HEK293T (cell line): ENCODE results near the gene COPG2.
"Not testable (repeated sequence)": the region's sequence is repeated elsewhere in the genome, so short reads cannot be mapped to it uniquely, and the experiment has no call there.

Source experiments
- ARNT ChIP-seq: fragments of 450-650 bp; IDR thresholded peaks from 2 replicates; pipeline ENCODE4 v1.6.1; 2017; ENCODE audit warnings: mild to moderate bottlenecking
- BHLHE40 ChIP-seq: fragments of 450-650 bp; IDR thresholded peaks from 2 replicates; pipeline ENCODE4 v1.6.1; 2016; ENCODE audit warnings: mild to moderate bottlenecking, moderate library complexity, borderline replicate concordance
- CTBP1 ChIP-seq: fragments of 450-650 bp; IDR thresholded peaks from 2 replicates; pipeline ENCODE4 v1.6.1; 2016; ENCODE audit warnings: borderline replicate concordance
- FOXK2 ChIP-seq: fragments of 450-650 bp; IDR thresholded peaks from 2 replicates; pipeline ENCODE4 v1.6.1; 2016; ENCODE audit warnings: mild to moderate bottlenecking
- FOXM1 ChIP-seq: fragments of 450-650 bp; IDR thresholded peaks from 2 replicates; pipeline ENCODE4 v1.6.1; 2017; ENCODE audit warnings: mild to moderate bottlenecking, borderline replicate concordance
- HDGF ChIP-seq: fragments of 450-650 bp; IDR thresholded peaks from 2 replicates; pipeline ENCODE4 v1.6.1; 2017; ENCODE audit warnings: antibody characterized with exemption, borderline replicate concordance
- NFRKB ChIP-seq: fragments of 450-650 bp; IDR thresholded peaks from 2 replicates; pipeline ENCODE4 v1.6.1; 2016; ENCODE audit warnings: mild to moderate bottlenecking, moderate library complexity
- SP1 ChIP-seq: fragments of 450-650 bp; IDR thresholded peaks from 2 replicates; pipeline ENCODE4 v1.6.1; 2017
- TARDBP ChIP-seq: fragments of 450-650 bp; IDR thresholded peaks from 2 replicates; pipeline ENCODE4 v1.6.1; 2016
- ZNF384 ChIP-seq: fragments of 450-650 bp; IDR thresholded peaks from 2 replicates; pipeline ENCODE4 v1.6.1; 2016
- TF ChIP-seq, protein P1 (sequence below): fragments of 450-650 bp; IDR thresholded peaks from 2 replicates; pipeline ENCODE4 v1.6.1; 2016

DNA sequence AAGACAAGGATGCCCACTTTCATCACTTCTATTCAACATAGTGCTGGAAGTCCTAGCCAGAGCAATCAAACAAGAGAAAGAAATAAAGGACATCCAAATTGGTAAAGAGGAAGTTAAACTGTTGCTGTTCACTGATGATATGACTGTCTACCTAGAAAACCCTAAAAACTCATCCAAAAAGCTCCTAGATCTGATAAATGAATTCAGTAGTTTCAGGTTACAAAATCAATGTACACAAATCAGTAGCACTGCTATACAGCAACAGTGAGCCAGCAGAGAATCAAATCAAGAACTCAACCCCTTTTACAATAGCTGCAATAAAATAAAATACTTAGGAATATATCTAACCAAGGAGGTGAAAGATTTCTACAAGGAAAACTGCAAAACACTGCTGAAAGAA, 98.4 kb downstream of the COPG2 start:
- not testable (repeated sequence) for TF ChIP-seq HDGF, FOXK2, TARDBP, FOXM1, SP1, ARNT, BHLHE40, NFRKB, ZNF384, CTBP1
- TF ChIP-seq, protein P1, sequence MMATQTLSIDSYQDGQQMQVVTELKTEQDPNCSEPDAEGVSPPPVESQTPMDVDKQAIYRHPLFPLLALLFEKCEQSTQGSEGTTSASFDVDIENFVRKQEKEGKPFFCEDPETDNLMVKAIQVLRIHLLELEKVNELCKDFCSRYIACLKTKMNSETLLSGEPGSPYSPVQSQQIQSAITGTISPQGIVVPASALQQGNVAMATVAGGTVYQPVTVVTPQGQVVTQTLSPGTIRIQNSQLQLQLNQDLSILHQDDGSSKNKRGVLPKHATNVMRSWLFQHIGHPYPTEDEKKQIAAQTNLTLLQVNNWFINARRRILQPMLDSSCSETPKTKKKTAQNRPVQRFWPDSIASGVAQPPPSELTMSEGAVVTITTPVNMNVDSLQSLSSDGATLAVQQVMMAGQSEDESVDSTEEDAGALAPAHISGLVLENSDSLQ, result not testable (repeated sequence)
